ENCODE measurements around the gene LONRF2. TPM values are rescaled to one million over a fixed set of nuclear protein-coding genes. Genes with fewer than 3 reads are reported as not detected.

The LONRF2 gene
- total RNA-seq, 1 experiment from 2014 or later, result 1.6 TPM

GRCh38 chr2:100241236-100241635, 81.1 kb downstream of the LONRF2 start:
- H3K36me3 ChIP-seq (ENCODE audit: control insufficient read depth in 1 of 2, insufficient read depth in 2 of 2, low read length in 2 of 2), result no peaks in the 10 kb centered on the region
- no peak overlapping the region for H2AFZ ChIP-seq (ENCODE audit: low read depth, low read length, poor library complexity, severe bottlenecking)
- TF ChIP-seq RAD21 (IDR thresholded peaks at IDR 0.05; ENCODE audit: low read depth) (no peak), CEBPB (IDR thresholded peaks at IDR 0.05; ENCODE audit: low read depth) (no peak), YY1 (IDR thresholded peaks at IDR 0.05; ENCODE audit: extremely low read depth, insufficient replicate concordance, low read depth, low read length) (no peak), ATF3 (IDR thresholded peaks at IDR 0.05) (no peak), SP1 (IDR thresholded peaks at IDR 0.05; ENCODE audit: low read depth) (no peak), ZNF274 (IDR thresholded peaks at IDR 0.05; ENCODE audit: low read depth, low read length) (no peak), POLR2AphosphoS5 (IDR thresholded peaks at IDR 0.05; ENCODE audit: low read depth, low read length) (no peak), EZH2 (IDR thresholded peaks at IDR 0.05) (no peak), ELF1 (IDR thresholded peaks at IDR 0.05; ENCODE audit: borderline replicate concordance, low read depth) (no peak), SIN3A (IDR thresholded peaks at IDR 0.05; ENCODE audit: low read depth) (no peak), TCF7L2 (IDR thresholded peaks at IDR 0.05; ENCODE audit: borderline replicate concordance, extremely low read depth, insufficient read depth, insufficient read length) (no peak), POLR2A (IDR thresholded peaks at IDR 0.05; ENCODE audit: borderline replicate concordance, extremely low read depth, insufficient read depth, insufficient read length) (no peak), EZH2phosphoT487 (IDR thresholded peaks at IDR 0.05; ENCODE audit: borderline replicate concordance) (no peak), JUND (IDR thresholded peaks at IDR 0.05) (no peak), MAX (IDR thresholded peaks at IDR 0.05) (no peak), EGR1 (IDR thresholded peaks at IDR 0.05; ENCODE audit: low read depth) (no peak), CTCF (IDR thresholded peaks at IDR 0.05 in 2 of 3, conservative IDR thresholded peaks at IDR 0.05 in 1 of 3; ENCODE audit: borderline replicate concordance in 1 of 3, insufficient read depth in 1 of 3, low read depth in 2 of 3, low read length in 2 of 3) (no peak), FOSL1 (IDR thresholded peaks at IDR 0.05; ENCODE audit: low read depth) (no peak), ZBTB33 (IDR thresholded peaks at IDR 0.05; ENCODE audit: extremely low read depth, insufficient replicate concordance, low read length) (no peak)
- TF ChIP-seq, protein P1, sequence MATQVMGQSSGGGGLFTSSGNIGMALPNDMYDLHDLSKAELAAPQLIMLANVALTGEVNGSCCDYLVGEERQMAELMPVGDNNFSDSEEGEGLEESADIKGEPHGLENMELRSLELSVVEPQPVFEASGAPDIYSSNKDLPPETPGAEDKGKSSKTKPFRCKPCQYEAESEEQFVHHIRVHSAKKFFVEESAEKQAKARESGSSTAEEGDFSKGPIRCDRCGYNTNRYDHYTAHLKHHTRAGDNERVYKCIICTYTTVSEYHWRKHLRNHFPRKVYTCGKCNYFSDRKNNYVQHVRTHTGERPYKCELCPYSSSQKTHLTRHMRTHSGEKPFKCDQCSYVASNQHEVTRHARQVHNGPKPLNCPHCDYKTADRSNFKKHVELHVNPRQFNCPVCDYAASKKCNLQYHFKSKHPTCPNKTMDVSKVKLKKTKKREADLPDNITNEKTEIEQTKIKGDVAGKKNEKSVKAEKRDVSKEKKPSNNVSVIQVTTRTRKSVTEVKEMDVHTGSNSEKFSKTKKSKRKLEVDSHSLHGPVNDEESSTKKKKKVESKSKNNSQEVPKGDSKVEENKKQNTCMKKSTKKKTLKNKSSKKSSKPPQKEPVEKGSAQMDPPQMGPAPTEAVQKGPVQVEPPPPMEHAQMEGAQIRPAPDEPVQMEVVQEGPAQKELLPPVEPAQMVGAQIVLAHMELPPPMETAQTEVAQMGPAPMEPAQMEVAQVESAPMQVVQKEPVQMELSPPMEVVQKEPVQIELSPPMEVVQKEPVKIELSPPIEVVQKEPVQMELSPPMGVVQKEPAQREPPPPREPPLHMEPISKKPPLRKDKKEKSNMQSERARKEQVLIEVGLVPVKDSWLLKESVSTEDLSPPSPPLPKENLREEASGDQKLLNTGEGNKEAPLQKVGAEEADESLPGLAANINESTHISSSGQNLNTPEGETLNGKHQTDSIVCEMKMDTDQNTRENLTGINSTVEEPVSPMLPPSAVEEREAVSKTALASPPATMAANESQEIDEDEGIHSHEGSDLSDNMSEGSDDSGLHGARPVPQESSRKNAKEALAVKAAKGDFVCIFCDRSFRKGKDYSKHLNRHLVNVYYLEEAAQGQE (IDR thresholded peaks at IDR 0.05; ENCODE audit: low read depth), result no peak
- no peak overlapping the region for H3K27ac ChIP-seq (ENCODE audit: low read depth, low read length)
- CTCF ChIA-PET, result interaction anchor here (0.8 kb wide), 1 partner anchor 422 kb away, joined by 3 read pairs; no protein-coding TSS in a partner anchor
- H4K20me1 ChIP-seq (ENCODE audit: insufficient read depth), result no peaks in the 10 kb centered on the region
- no peak for ATAC-seq
- DNase-seq (ENCODE audit: low read depth, low spot score), result no peak
- POLR2A ChIA-PET, result no interaction called here
- RAD21 ChIA-PET (ENCODE audit: low non-redundant PET in 1 of 2, low total read pairs in 2 of 2, uncharacterized antibody in 2 of 2, unreplicated experiment in 2 of 2), result no interaction called here
- H3K4me2 ChIP-seq (ENCODE audit: low read length), result no peak overlapping the region
- BruUV-seq (replicated peaks), result no TSS peak
- H3K27me3 ChIP-seq (ENCODE audit: insufficient read depth, low read length), result peaks cover 4% of the 10 kb centered on the region; the same call in 1 of the 2 replicates
- H3K79me2 ChIP-seq (ENCODE audit: insufficient read depth, low read length), result no peaks in the 10 kb centered on the region
- H3K9me2 ChIP-seq (ENCODE audit: insufficient read depth), result no peaks in the 10 kb centered on the region
- no peak overlapping the region for H3K4me3 ChIP-seq (replicated peaks in 1 of 2; ENCODE audit: low read depth in 1 of 2, low read length in 2 of 2)
- no peaks in the 10 kb centered on the region for H3K4me1 ChIP-seq (ENCODE audit: control insufficient read depth in 1 of 2, insufficient read depth in 2 of 2, low read length in 2 of 2)
- no peak overlapping the region for H3K9ac ChIP-seq (ENCODE audit: low read length)
- intact Hi-C loops (cut with micrococcal nuclease), result loop anchor here (5.0 kb wide), 1 partner anchor 64 kb away; no protein-coding TSS in a partner anchor
- no peaks in the 10 kb centered on the region for H3K9me3 ChIP-seq (ENCODE audit: control insufficient read depth in 1 of 2, insufficient read depth in 1 of 2, low read depth in 1 of 2, low read length in 2 of 2)

Measured in HCT116 (cell line).